Cardiac muscle cell (in vitro differentiated cells and primary cell): ENCODE results near the gene SIL1. TPM values are rescaled to one million over a fixed set of nuclear protein-coding genes. Genes with fewer than 3 reads are reported as not detected.

ENCODE experiments used
- DNase-seq, 2 donors: peaks; one replicate each; pipeline versions ENCODE4 v3.0.0 to v3.0.0-alpha.2; 2010 to 2017; ENCODE audit warnings: low read depth in 1 of 2, low spot score in 1 of 2
- H3K27ac ChIP-seq: fragments of 200-600 bp; sonication (generic); 2 replicates; pipeline ENCODE4 v1.5.1; 2016
- H3K27me3 ChIP-seq: fragments of 200-600 bp; sonication (generic); 2 replicates; pipeline ENCODE4 v1.6.0; 2016; ENCODE audit warnings: control low read depth
- H3K36me3 ChIP-seq: fragments of 200-600 bp; sonication (generic); 2 replicates; pipeline ENCODE4 v1.5.1; 2016; ENCODE audit warnings: control low read depth
- H3K4me1 ChIP-seq: fragments of 200-600 bp; sonication (generic); 2 replicates; pipeline ENCODE4 v1.8.1; 2017; ENCODE audit warnings: low read depth, mild to moderate bottlenecking, mixed run types
- H3K4me3 ChIP-seq: fragments of 200-600 bp; sonication (generic); 2 replicates; pipeline ENCODE4 v1.5.1; 2016; ENCODE audit warnings: mild to moderate bottlenecking
- H3K9me3 ChIP-seq: fragments of 200-600 bp; sonication (generic); 2 replicates; pipeline ENCODE4 v1.5.1; 2017; ENCODE audit warnings: low read depth, mild to moderate bottlenecking, control low read depth
- polyA plus RNA-seq: library from polyadenylated mRNA; unstranded; fragments of >200 nt; fragmentation: Nextera tagmentation; extraction: Ambion mirVana; gene quantifications from 2 replicates; pipeline ENCODE4 v1.2.1, GENCODE V29; 2016
- total RNA-seq: library from RNA; depleted of rRNA; stranded (reverse); fragments of >200 nt; gene quantifications from 2 replicates; pipeline ENCODE4 v1.2.3, GENCODE V29; 2016
- TF ChIP-seq, protein P1 (sequence below): IDR thresholded peaks from 2 replicates; pipeline ENCODE4 v1.5.1; 2012; ENCODE audit warnings: low read depth, mild to moderate bottlenecking, low read length

The SIL1 gene
- total and polyA plus RNA-seq, 2 experiments from 2014 or later, result 40.5 to 49.8 TPM

DNA sequence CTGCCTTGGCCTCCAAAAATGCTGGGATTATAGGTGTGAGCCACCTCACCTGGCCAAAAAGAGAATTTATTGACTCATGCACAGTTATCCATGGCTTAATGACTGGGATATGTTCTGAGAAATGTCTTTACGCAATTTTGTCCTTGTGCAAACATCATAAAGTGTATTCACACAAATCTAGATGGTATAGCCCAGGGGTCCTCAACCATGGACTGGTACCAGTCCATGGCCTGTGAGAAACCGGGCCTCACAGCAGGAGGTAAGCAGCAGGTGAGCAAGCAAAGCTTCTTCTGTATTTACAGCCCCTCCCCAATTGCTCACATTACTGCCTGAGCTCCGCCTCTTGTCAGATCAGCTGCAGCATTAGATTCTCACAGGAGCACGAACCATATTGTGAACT lies 12.4 kb upstream of the SIL1 start:
- Histone ChIP-seq H3K27ac (no peak overlapping the region), H3K4me1 (peaks cover 13% of the 10 kb centered on the region), H3K9me3 (no peaks in the 10 kb centered on the region), H3K36me3 (no peaks in the 10 kb centered on the region), H3K4me3 (no peak overlapping the region), H3K27me3 (no peaks in the 10 kb centered on the region)
- TF ChIP-seq, protein P1, sequence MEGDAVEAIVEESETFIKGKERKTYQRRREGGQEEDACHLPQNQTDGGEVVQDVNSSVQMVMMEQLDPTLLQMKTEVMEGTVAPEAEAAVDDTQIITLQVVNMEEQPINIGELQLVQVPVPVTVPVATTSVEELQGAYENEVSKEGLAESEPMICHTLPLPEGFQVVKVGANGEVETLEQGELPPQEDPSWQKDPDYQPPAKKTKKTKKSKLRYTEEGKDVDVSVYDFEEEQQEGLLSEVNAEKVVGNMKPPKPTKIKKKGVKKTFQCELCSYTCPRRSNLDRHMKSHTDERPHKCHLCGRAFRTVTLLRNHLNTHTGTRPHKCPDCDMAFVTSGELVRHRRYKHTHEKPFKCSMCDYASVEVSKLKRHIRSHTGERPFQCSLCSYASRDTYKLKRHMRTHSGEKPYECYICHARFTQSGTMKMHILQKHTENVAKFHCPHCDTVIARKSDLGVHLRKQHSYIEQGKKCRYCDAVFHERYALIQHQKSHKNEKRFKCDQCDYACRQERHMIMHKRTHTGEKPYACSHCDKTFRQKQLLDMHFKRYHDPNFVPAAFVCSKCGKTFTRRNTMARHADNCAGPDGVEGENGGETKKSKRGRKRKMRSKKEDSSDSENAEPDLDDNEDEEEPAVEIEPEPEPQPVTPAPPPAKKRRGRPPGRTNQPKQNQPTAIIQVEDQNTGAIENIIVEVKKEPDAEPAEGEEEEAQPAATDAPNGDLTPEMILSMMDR, result no peak
- DNase-seq, result no peak

DNA sequence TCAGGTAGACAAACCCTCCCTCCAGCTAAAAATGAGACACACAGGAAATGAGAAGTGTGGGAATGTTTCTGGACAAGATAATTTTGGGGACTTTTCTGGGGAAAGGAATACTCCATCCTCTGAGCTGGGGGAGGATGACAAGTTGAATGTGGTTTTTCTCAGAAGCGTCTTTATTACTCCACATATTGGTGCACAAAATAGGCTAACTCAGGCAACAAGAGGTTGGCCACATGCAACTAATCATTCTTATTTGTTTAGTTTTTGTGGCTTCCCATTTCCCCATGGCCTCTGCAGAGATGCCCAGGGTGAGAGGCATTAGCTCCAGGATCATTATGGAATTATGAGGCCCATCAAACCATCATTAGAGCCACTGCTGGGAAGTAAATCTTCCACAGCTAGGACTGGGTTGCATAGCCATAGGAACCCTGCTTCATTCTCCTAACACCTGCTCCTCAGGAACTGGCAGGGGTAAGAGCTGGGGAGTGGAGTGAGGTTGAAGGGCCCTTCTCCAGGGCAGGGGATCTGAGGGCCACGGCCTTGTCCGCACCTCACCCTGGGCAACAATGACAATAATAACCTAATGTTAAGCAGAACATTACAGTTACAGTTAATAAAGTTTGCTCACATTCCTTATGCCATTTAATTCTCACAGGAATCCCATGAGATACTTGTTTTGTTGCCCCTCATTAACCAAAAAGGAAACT lies 9.3 kb upstream of the SIL1 start:
- no peaks in the 10 kb centered on the region for H3K36me3 ChIP-seq
- no peak for DNase-seq
- H3K27me3 ChIP-seq, result no peaks in the 10 kb centered on the region
- TF ChIP-seq, protein P1, result no peak
- H3K9me3 ChIP-seq, result no peaks in the 10 kb centered on the region
- peaks cover 23% of the 10 kb centered on the region for H3K4me1 ChIP-seq
- no peak overlapping the region for H3K27ac ChIP-seq
- H3K4me3 ChIP-seq, result no peak overlapping the region

DNA sequence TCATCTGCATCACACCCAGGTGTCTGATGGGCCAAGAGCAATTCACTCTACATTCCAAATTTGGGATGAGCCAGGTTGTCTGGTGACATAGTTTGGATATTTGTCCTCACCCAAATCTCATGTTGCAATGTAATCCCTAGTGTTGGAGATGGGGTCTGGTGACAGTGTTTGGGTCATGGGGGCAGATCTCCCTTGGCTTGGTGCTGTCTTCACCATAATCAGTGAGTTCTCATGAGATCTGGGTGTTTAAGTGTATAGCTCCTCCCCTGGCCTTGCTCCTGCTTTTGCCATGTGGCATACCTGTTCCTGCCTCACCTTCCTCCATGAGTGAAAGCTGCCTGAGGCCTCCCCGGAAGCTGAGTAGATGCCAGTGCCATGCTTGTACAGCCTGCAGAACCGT lies 7.4 kb upstream of the SIL1 start:
- H3K27ac ChIP-seq, result no peak overlapping the region

GRCh38 chr5:139205124-139205523 lies 7.0 kb upstream of the SIL1 start:
- Histone ChIP-seq H3K27ac (no peak overlapping the region), H3K4me3 (no peak overlapping the region), H3K9me3 (no peaks in the 10 kb centered on the region), H3K4me1 (peaks cover 23% of the 10 kb centered on the region), H3K27me3 (no peaks in the 10 kb centered on the region), H3K36me3 (no peaks in the 10 kb centered on the region)
- TF ChIP-seq, protein P1, result no peak
- no peak for DNase-seq

More for the DNA sequence above, 7.4 kb upstream of the SIL1 start:
- Histone ChIP-seq H3K4me3 (no peak overlapping the region), H3K4me1 (peaks cover 23% of the 10 kb centered on the region), H3K36me3 (no peaks in the 10 kb centered on the region), H3K27me3 (no peaks in the 10 kb centered on the region), H3K9me3 (no peaks in the 10 kb centered on the region)
- TF ChIP-seq, protein P1, result no peak
- no peak for DNase-seq

DNA sequence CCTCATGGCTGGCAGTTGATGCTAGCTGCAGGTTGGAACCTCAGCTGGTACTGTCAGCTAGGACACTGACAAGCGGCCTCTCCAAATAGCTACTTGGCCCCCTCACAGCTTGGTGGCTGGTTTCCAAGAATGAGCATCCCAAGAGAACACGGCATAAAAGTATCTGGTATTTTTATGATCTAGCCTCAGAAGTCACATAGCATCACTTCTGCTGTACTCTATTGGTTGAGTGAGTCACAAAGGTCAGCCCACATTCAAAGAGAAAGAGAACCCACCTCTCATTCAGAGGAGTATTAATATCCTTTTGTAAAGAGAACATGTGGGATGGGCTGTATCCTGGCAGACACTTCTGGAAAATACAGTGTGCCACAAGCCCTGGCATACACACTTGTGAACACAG lies 6.0 kb upstream of the SIL1 start:
- TF ChIP-seq, protein P1, result no peak
- Histone ChIP-seq H3K27me3 (no peaks in the 10 kb centered on the region), H3K4me1 (peaks cover 23% of the 10 kb centered on the region), H3K27ac (no peak overlapping the region), H3K9me3 (no peaks in the 10 kb centered on the region), H3K36me3 (no peaks in the 10 kb centered on the region), H3K4me3 (no peak overlapping the region)
- no peak for DNase-seq
